Activated T-cell treated with anti-CD3 and anti-CD28 coated beads for 24 hours (primary cell): ENCODE data around the gene KIF26B.
"Not testable (repeated sequence)": the region's sequence is repeated elsewhere in the genome, so short reads cannot be mapped to it uniquely, and the experiment has no call there.

ENCODE experiments used
- DNase-seq: peaks from one replicate; pipeline ENCODE4 v3.0.0-alpha.2; 2020; ENCODE audit warnings: low read depth

Gene KIF26B

DNA sequence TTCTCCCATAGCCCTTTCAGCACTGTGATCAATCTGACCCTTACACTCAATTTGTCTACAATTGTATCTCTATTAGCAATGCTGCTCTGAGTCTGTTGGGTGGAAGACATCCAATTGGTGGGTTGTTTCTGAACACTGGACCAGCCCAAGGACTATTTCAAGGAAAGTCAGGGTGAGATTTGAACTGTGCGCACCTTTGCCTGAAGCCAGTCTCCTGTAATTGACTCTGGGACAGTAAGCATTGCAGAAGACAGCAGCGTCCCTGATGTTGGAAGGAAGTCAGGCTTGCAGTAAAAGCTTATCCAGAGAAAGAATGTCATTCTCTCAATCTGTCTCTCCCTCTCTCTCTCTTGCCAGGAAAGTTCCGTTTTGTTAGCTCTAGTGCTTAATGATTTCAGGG is 233.9 kb downstream of the KIF26B start:
- DNase-seq: no peak

DNA sequence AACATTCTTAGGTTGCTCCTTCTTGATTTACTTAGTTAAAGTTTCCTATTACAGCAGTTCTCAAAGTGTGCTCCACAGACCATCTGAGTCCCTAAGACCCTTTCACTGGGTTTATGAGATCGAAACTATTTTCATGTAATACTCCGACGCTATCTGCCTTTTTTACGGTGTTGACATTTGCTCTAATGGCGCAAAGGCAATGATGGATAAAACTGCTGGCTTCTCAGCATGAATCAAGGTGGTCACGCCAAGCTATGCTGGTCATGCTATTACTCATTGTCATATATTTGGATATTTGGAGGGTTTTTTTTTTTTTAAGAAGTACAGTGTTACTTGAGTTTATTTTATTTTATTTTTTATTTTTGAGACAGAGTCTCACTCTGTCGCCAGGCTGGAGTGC is 235.1 kb downstream of the KIF26B start:
- no peak for DNase-seq

DNA sequence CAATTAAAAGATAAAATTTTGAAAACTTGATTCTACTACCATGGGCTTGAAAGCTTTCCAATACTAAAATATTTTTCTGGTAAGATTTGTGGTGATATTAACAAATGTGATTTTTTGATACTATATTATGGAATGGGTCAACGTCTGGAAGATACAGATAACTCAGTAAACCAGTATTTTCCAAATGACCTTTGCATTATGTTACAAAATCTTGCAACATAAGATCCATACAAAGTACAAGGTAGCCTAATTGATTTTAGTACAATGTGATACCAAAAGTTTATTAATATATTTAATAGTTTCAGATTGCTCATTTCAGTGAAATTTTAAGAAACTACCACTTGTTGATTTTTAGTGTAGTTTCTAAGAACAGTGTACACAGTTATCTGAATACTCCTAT is 236.2 kb downstream of the KIF26B start:
- no peak for DNase-seq

GRCh38 chr1:245393694-245394093 is 238.9 kb downstream of the KIF26B start:
- no peak for DNase-seq

DNA sequence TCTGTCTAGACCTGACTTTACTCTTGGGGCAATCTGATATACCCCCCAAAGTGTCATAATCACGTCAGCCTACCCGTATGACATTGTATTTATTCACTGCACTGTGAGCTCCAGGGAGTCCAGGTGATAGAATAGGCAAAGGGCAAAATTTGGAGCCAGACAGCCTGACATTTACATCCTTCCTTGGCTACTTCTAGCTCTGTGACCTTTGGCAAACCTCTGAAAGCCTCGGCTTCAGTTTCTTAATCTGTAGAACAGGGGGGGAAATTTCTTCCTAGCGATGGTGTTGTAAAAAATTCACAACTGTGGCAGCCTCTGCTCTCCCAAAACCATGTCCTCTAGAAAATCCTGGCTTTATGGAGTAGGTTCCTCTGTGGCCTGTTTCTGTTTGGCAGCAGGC is 240.9 kb downstream of the KIF26B start:
- DNase-seq: no peak

- DNase-seq: no peak
These were observed 241.8 kb downstream of the KIF26B start for GRCh38 chr1:245396615-245397014.

DNA sequence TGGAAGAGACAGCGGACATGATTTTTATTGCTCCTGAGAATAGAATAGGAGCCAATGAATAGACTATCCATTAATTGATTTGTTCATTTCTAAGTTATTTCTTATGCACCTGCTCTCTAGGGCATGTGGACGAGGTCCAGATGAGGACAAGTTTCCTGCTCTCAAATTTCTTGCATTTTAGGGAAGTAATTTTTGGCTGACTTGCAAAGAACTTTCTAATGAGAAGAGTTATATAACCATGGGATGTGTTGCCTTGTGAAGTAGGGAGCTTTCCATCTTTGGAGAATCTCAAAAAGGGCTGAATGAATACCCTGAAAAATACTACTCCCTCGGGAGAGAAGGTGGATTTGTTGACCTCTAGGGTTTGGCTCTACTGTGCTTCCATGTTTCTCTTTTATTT is 243.0 kb downstream of the KIF26B start:
- no peak for DNase-seq

DNA sequence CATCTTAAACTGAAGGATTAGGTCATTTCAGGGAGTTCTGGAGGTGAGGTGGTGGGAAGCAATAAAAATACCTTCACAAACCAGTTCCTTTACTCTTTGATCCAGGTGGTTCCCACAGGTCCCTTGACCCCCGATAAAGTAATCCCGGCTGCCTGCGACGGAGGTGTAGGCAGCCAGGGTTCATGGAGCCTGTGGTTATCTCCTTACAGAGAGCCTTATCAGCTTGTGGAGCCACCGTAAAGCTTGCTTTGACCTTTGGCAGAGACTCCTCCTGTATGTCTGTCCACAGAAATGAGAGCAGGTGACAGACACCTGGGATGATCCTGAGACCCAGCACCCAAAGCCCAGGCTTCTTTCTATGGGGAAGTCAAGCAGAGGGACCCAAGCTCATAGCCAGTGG is 243.4 kb downstream of the KIF26B start:
- DNase-seq: no peak

- DNase-seq: no peak
These were observed 247.2 kb downstream of the KIF26B start for GRCh38 chr1:245401881-245402587.

- not testable (repeated sequence) for DNase-seq
These were observed 248.2 kb downstream of the KIF26B start for GRCh38 chr1:245402998-245403397.

DNA sequence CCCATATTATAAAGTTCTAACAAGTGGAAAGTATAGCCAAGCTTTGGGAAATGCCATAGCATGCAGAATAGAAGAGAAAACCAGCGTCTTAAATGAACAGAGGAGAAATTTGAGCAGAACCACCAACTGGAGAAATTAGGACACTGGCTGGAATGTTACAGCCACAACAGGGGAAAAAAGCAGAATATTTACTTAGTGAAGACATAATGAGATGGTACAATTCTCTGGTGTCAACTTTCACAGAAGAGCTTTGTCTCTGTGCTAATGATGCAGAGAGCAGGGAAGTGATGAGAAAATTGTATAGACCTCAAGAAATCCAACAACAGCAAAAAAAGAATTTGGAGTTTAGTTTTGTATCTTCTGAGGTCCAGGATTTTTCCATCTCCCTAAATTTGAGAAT is 249.7 kb downstream of the KIF26B start:
- no peak for DNase-seq

DNA sequence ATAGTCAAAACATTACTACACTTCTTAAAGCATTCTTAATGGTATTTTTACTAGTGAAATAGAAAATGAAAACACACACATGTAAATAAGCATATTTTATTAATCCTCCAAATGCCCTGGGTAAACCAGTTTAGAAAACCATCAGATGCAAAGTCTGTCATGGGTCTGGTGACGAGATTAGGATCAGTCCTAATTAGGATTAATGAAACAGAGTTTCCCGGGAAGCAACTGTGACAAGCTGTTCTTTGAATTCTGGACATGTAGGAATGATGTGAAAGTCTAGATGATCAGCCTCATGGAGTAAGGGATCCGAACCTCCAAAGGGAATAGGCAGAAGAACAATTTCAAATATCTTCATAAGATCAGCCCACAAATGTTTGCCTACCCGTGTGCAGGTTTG is 250.2 kb downstream of the KIF26B start:
- no peak for DNase-seq

DNA sequence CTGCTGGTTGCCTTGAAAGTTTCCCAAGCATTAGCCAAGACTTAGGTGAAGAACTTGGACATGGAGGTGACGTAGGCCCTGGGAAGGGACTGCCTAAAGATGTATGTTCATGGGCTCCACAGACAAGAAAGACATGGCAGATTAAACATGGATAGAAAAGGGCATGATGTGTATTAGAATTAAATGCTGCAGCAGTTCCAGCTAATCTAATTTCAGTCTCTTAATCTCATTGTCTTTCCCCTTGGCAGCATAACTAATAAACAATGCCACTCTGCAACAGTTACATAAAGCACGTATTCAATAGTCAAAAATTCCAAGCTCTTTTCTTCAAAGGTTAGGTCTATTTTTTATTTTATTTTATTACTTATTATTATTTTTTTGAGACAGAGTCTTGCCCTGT is 251.6 kb downstream of the KIF26B start:
- DNase-seq: no peak

DNA sequence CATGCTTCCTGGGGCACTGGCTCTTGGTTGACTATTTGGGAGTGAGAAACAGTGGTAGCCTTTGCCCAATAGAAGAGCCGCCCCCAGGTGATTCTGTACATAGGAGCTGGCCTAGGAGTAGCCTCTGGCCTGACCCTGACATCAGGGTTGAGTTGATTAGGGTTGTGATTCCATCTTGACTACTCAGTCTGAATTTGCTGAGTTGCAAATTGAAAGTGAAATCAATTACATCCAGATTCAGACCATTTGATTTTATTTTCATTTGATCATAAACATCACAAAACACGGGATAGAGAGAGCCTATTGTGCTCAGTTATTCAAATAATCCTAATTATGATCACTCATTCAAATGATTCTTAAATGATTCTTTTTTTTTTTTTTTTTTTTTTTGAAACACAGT is 253.2 kb downstream of the KIF26B start:
- DNase-seq: no peak

- no peak for DNase-seq
These were observed 254.8 kb downstream of the KIF26B start for GRCh38 chr1:245409341-245410195.

- no peak for DNase-seq
These were observed 256.7 kb downstream of the KIF26B start for GRCh38 chr1:245411245-245412036.

GRCh38 chr1:245412306-245412705 is 257.5 kb downstream of the KIF26B start:
- no peak for DNase-seq

DNA sequence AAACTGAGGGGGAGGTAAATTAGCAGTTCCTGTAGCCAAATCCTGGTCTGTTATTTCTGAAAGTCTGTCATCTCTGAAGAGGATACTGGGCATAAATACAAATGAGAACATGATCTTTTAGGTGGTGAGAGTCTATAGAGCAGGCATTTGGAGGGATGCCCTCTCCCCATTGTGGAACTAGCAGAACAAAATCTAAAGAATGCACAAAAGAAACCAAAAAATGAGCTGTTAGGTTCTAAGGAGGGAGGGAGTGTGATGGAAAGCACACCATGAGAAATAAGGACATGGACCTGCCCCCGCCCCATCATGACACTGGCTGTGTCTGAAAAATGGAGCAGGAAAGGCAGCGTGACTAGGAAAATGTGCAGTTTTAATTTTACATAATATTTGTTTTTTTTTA is 262.0 kb downstream of the KIF26B start:
- no peak for DNase-seq

GRCh38 chr1:245418077-245418476 is 263.3 kb downstream of the KIF26B start:
- DNase-seq: no peak

DNA sequence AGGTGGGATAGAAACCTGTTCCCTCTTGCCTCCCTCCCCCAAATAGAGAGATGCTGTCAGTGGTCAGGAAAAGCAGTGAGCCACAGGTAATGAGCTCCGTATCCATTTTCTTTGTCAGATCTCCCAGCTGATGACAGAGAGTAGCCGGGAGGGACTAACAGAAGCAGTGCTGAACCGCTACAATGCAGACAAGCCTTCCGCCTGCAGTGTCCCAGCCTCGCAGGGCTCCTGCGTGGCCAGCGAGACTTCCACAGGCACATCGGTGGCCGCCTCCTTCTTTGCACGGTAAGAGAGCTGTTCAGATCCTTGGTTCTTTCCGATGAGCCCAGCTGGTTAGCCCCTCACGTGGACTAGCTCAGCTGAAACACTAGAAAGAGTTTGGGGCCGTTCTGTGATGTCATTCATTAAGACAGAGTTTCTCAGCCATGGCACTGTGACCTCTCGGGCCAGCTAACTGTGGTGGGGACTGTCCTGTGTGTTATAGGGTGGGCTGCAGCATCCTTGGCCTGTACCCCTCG is 264.7 kb downstream of the KIF26B start:
- no peak for DNase-seq

DNA sequence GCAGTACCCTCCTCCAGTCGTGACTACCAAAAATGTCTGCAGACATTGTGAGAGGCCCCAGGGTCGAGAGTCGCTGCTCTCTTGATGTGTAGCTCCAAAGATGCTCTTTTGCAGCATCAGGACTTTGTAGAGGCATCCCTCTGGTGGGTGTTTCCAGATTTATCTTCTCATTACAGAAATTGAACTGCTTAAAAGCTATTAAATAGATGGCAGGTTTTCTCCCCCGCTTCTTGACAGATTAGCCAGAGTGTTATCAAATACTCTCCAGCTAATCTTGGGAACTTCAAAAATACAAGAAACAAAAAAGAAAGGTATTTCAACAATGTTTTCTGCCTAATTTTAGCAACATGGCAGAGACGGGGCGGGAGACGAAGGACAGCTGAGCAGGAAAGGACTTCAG is 265.2 kb downstream of the KIF26B start:
- DNase-seq: no peak

- no peak for DNase-seq
These were observed 266.1 kb downstream of the KIF26B start for GRCh38 chr1:245420926-245421325.

- DNase-seq: no peak
These were observed 273.9 kb downstream of the KIF26B start for GRCh38 chr1:245428681-245429080.
